NCI-H526 (cell line): ENCODE measurements around the gene DISC1.
A peak's percentile ranks its signal among the peaks of the same experiment; 100 is the strongest.
"Not testable (repeated sequence)": the region's sequence is repeated elsewhere in the genome, so short reads cannot be mapped to it uniquely, and the experiment has no call there.

Source experiments
- DNase-seq, 2 experiments: peaks; one replicate each; lab custom pipeline; 2025; lab: John Stamatoyannopoulos, UW

DISC1 gene

DNA sequence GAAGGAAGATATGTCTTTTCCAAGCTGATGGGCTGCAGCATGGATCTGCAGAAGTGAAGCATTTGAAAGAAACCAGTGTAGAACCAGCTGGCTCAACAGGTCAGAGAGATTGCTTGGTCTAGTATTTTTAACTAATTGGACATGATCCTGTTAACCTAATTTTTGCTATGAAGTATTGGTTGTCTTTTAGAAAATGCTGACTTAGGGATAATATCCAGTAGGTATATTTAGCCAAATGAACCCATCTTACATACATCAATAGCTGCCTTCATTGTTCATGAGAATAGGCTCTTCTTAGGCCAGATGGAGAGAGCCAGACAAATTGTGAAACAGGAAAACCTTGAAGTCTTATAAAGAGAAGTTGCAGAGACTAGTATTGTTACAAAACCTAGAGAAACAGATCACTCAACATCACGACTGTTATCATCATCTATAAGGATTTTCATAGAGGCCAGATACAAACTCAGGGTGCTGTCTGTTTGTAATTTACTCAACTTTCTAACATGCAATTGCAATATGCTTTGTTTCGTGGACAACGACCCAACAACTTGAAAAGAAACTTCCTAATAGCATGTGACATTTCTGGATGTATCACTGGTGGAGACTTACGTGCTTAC is 148.2 kb downstream of the DISC1 start:
- DNase-seq, result no peak

- DNase-seq, result no peak
Measured at GRCh38 chr1:231776010-231776756, 149.6 kb downstream of the DISC1 start.

DNA sequence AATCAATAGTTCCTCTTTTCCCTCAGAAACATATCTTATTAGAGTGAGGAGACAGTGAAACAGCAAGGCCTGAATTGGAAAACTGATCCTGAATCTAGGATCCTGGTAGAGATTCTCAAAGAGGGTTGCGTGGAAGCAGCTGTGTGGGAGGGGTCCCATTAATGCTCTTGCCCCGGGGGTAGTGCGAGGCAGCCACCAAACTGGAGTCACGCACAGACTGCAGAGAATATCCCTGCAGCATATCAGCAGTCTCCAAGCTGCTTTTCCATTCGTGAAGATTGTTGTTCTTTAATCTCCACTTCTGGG is 150.1 kb downstream of the DISC1 start:
- DNase-seq, result no peak

GRCh38 chr1:231778009-231778719 is 151.6 kb downstream of the DISC1 start:
- no peak for DNase-seq

DNA sequence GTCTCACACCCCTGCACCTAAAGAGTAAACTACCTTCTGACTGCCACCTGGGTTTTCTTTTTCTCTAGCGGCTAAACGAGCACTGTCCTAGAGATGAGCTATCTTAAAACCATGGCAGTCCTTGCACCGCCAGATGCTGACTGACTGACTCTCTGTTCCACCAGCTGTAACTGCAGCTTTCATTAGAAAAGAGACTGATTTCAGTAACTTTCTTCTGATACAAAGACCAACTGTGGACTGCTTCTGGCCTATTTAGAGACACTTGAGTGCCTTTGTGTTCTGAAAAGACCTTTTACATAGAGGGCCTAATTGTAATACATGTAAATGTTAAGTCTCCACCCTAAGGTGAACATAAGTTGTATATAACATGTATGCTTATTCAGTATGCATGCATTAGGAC is 152.5 kb downstream of the DISC1 start:
- DNase-seq, result no peak

- DNase-seq, result no peak
Measured at GRCh38 chr1:231781892-231782291, 155.3 kb downstream of the DISC1 start.

- DNase-seq, result not testable (repeated sequence)
Measured at GRCh38 chr1:231785073-231785472, 158.5 kb downstream of the DISC1 start.

DNA sequence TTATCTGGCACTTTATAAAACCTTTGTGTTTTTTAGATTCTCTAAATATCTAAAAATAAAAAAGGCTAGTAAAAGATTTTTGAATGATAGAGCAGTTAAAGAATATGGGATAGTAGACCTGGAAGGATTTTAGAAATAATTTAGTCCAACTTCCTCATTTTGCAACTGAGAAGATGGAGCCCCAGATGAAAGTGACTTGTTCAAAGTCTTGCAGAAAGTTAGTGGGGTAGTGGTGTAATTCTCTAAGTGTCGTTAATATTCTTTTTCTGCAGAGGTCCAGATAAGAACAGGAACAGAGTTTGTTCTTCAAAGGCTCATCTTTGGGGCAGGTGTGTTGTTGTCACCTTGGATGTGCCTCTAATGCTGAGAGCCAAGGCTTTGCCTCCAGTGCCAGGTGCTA is 159.5 kb downstream of the DISC1 start:
- no peak for DNase-seq

DNA sequence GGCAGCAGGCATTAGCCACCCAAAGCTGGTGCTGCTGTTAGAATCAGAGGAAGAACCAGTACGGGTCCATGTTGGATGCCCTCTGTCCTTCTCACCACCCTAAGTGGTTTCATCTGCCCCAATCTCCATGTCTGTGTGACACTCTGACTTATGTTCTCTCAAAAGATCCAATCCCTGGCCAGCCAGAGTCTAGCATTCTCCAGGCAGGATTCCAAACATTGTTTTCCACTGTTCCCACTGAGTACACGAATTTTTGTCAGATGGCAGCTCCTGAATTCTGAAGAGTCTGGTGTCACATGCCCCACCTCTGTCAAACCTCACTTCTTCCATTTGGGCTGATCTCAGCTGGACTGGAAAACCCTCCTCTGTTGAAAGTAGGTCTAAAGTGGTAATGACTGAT is 166.0 kb downstream of the DISC1 start:
- DNase-seq, result no peak

- DNase-seq, result no peak
Measured at GRCh38 chr1:231793893-231794292, 167.3 kb downstream of the DISC1 start.

DNA sequence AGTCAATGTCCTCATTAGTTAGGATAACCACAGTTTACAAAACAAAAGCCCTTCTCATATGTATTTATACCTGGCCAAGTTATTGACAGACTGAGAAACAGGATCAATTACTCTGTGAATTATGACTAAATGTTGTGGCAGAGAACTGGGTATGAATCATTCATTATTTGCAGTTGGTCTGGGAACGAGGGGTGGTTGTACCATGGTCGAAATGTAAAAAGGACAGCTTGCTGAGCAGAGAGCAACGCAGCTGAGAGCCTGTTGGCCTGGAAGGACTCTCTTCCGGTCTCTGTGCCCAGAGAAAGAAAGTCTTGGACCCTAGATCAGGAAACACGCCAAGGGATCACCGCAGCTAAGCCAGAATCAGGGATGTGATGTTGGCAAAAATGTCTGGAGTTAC is 169.6 kb downstream of the DISC1 start:
- DNase-seq, result no peak

GRCh38 chr1:231799363-231799986 is 172.9 kb downstream of the DISC1 start:
- DNase-seq, result peak in 1 of 2 experiments; percentile 0

DNA sequence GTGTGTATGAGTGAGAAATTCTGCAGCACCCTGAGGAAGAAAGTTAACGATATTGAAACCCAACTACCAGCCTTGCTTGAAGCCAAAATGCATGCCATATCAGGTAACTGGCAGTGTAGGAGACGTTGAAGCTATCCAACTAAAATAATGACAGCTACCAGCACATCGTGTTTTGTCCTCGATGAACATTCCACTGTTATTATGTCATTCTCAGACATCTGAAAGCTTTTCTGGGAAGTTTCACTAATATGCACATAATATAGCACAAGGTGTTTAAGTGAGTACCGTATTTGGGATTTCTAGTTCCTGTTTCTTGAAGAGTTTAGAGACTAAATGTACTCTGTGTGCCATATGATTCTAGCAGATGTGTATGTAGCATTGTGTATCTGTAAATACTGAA is 173.5 kb downstream of the DISC1 start:
- DNase-seq, result no peak

DNA sequence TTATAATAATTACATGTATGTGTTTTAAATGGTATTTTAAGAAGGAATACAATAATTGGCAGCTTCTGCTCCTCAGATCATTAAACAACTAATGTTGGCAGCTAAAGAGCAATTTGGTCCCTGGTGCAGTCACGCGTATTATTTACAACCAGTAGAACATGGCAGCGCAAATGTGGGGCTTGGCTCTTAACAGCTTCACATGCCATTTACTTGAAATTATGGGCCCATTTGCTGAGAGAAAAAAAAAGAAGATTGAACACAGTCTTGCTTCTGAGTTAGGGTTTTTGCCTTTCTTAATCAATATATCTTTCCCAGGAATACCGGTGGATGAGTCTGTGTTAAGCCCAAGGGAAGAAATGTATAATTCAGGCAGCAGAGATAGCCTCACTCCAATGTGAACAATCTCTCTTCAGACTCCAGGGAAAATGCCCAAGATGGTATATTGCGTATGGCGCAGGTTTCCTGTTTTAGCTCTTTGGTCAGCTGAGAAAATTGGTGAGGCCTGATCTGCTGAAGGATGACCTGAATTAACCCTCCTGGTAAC is 174.5 kb downstream of the DISC1 start:
- no peak for DNase-seq

GRCh38 chr1:231803353-231803752 is 176.8 kb downstream of the DISC1 start:
- DNase-seq, result no peak

DNA sequence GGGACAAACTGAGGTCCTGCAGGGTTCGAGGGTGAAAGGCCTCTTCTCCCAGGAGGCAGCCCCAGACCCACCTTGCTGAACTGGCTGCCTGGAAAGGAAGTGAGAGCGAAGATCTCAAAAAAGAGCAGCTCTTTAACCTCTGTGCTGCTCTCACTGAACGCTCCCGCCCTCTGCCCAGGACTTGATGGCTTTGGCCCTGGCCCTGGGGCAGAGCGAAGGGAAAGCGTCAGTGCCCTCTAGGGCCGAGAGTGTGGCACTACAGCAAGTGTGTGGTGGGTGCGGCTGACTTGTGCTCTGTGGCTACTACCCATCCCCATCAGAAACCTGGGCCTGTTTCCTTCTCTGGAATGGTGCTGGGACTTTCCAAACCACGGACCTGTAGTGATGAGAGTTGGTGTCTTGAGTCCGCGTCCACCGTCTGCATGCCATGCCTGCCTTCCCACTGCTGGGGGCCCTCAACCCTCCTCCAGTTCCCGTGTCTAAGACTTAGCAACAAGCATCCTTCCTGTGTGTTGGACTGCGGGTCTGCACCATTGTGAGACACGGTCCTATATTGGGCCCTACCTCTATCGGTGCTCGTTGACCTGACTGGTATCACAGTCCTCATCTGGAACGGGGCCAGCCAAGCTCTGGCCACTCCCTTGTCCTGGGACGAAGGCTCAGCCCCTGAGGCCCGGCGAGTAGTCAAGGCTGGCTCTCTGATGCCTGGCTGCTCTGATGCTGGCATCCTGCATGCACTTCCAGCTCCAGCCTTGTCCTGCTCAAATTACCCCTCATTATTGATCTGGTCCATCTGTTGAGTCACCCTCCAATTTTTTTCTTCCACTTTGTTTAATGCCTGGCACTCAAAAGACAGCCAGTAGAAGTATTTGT is 180.3 kb downstream of the DISC1 start:
- peak in 1 of 2 experiments; percentile 70 for DNase-seq

DNA sequence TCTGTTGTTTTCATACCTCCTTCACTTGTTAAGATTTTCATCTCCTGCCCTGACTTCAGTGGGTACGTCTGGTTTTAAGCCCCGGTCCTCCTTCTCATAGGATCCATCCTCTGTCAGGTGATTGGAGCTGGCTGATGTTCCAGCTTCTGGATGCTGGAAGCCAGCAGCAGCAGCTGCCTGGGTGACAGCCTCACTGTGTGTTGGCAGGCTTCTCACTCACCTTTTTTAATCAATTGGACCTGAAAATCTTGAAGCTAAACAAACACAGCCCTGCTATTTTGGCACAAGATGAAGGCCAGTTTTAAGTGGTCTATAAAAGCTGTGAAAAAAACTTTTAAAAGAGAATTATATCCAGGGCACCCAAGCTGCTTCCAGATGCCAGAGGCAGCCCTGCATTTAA is 181.0 kb downstream of the DISC1 start:
- no peak for DNase-seq

- DNase-seq, result no peak
Measured at GRCh38 chr1:231808116-231808515, 181.5 kb downstream of the DISC1 start.

GRCh38 chr1:231808990-231809389 is 182.4 kb downstream of the DISC1 start:
- no peak for DNase-seq

- DNase-seq, result no peak
Measured at GRCh38 chr1:231810415-231810814, 183.8 kb downstream of the DISC1 start.

DNA sequence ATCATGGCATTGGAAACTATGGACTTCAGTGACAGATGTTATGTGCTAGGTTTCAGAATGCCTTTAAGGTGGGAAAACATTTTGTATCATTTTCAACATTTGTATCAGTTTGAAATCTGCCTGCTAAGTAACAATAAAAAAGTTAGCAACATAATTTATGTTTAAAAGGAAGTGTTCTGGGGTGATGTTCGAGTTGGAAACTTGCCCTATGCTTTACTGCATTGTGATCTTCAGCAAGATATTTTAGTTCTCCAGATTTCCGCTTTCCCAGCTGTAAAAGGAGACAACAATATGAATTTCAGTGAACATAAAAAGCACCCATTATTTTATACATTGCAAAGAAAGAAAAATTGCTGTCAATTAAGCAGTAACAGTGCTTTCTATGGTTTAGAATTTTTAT is 187.4 kb downstream of the DISC1 start:
- DNase-seq, result no peak

- no peak for DNase-seq
Measured at GRCh38 chr1:231814521-231814920, 187.9 kb downstream of the DISC1 start.
